GM12878 (cell line): Measurements from ENCODE around the gene TADA3. TPM values are rescaled to one million over a fixed set of nuclear protein-coding genes. Genes with fewer than 3 reads are reported as not detected.

Experiments
- BMI1 ChIP-seq: fragments of 450-650 bp; IDR thresholded peaks from 2 replicates; pipeline ENCODE4 v1.6.1; 2016; ENCODE audit warnings: mild to moderate bottlenecking, moderate library complexity, borderline replicate concordance
- DPF2 ChIP-seq: fragments of 450-650 bp; IDR thresholded peaks from 2 replicates; pipeline ENCODE4 v1.6.1; 2017; ENCODE audit warnings: mild to moderate bottlenecking
- FOXK2 ChIP-seq: fragments of 450-650 bp; IDR thresholded peaks from 2 replicates; pipeline ENCODE4 v1.6.1; 2017; ENCODE audit warnings: mild to moderate bottlenecking, moderate library complexity
- HDAC6 ChIP-seq: fragments of 200-600 bp; sonication (generic); IDR thresholded peaks from one replicate; pipeline ENCODE4 v1.8.0; 2017; ENCODE audit warnings: antibody characterized with exemption; ENCODE audit not compliant: unreplicated experiment
- KAT2A ChIP-seq: conservative IDR thresholded peaks from 2 replicates; pipeline ENCODE4 v1.6.1; 2011; ENCODE audit warnings: low read depth, low read length; ENCODE audit not compliant: control insufficient read depth
- NFXL1 ChIP-seq: fragments of 450-650 bp; IDR thresholded peaks from 2 replicates; pipeline ENCODE4 v1.6.1; 2017; ENCODE audit warnings: antibody characterized with exemption, mild to moderate bottlenecking, borderline replicate concordance
- NRF1 ChIP-seq: conservative IDR thresholded peaks from 2 replicates; pipeline ENCODE4 v1.6.1; 2011; ENCODE audit warnings: mild to moderate bottlenecking, low read depth, low read length, improper control_type of control experiment
- POLR2AphosphoS5 ChIP-seq: IDR thresholded peaks from 2 replicates; pipeline ENCODE4 v1.6.1; 2011; ENCODE audit warnings: mild to moderate bottlenecking, low read length, inconsistent platforms
- RAD51 ChIP-seq: fragments of 450-650 bp; IDR thresholded peaks from 2 replicates; pipeline ENCODE4 v1.6.1; 2016; ENCODE audit warnings: moderate library complexity, mild to moderate bottlenecking, inconsistent platforms
- SIX5 ChIP-seq: IDR thresholded peaks from 2 replicates; pipeline ENCODE4 v1.6.1; 2011; ENCODE audit warnings: mild to moderate bottlenecking, low read depth, low read length, moderate library complexity; ENCODE audit not compliant: severe bottlenecking
- SPI1 ChIP-seq: IDR thresholded peaks from 2 replicates; pipeline ENCODE4 v1.6.1; 2011; ENCODE audit warnings: low read depth, mild to moderate bottlenecking, low read length, moderate library complexity, borderline replicate concordance; ENCODE audit not compliant: insufficient read depth
- STAT1 ChIP-seq: fragments of 450-650 bp; conservative IDR thresholded peaks from 2 replicates; pipeline ENCODE4 v1.6.1; 2014; ENCODE audit warnings: antibody characterized with exemption, mild to moderate bottlenecking
- SUPT20H ChIP-seq: IDR thresholded peaks from 2 replicates; pipeline ENCODE4 v1.6.1; 2011; ENCODE audit warnings: low read depth, mild to moderate bottlenecking, low read length, moderate library complexity, borderline replicate concordance; ENCODE audit not compliant: control insufficient read depth
- TCF7 ChIP-seq: IDR thresholded peaks from 2 replicates; pipeline ENCODE4 v1.6.1; 2014; ENCODE audit warnings: antibody characterized with exemption, borderline replicate concordance
- WRNIP1 ChIP-seq: IDR thresholded peaks from 2 replicates; pipeline ENCODE4 v1.6.1; 2011; ENCODE audit warnings: low read depth, low read length, improper control_type of control experiment, borderline replicate concordance
- ZNF24 ChIP-seq: fragments of 450-650 bp; IDR thresholded peaks from 2 replicates; pipeline ENCODE4 v1.6.1; 2017; ENCODE audit warnings: antibody characterized with exemption, mild to moderate bottlenecking
- ZSCAN29 ChIP-seq: fragments of 450-650 bp; IDR thresholded peaks from 2 replicates; pipeline ENCODE4 v1.6.1; 2017; ENCODE audit warnings: mild to moderate bottlenecking, moderate library complexity
- polyA plus RNA-seq, 11 experiments: library from polyadenylated mRNA; depleted of rRNA in 4 of 11; unstranded in 6 of 11; stranded (reverse) in 5 of 11; fragments of >200 nt; fragmentation: Nextera tagmentation in 4 of 11; fragmentation: Illumina TruSeq in 1 of 11; extraction: Ambion mirVana in 4 of 11; extraction: Trizol in 1 of 11; gene quantifications; 1 replicate in 1 of 11; 2 replicates in 10 of 11; pipeline versions ENCODE4 v1.2.1 to v1.2.3, GENCODE V29; 2011 to 2016; ENCODE audit warnings: inconsistent platforms in 2 of 11, missing spikeins in 2 of 11, low read depth in 1 of 11
- total RNA-seq, 4 experiments: library from RNA; depleted of rRNA in 3 of 4; stranded (reverse); fragments of >200 nt in 3 of 4; fragmentation: Illumina TruSeq in 1 of 4; extraction: Trizol in 1 of 4; gene quantifications; 2 replicates each; pipeline versions ENCODE4 v1.2.1 to v1.2.3, GENCODE V29; 2013 to 2021
- TF ChIP-seq, protein P1 (sequence below): fragments of 450-650 bp; IDR thresholded peaks from 2 replicates; pipeline ENCODE4 v1.6.1; 2017; ENCODE audit warnings: mild to moderate bottlenecking, moderate library complexity
- TF ChIP-seq, protein P2 (sequence below), 3 experiments: IDR thresholded peaks in 2 of 3; conservative IDR thresholded peaks in 1 of 3; 2 replicates each; pipeline ENCODE4 v1.5.1; 2011; ENCODE audit warnings: low read depth in 3 of 3, low read length in 3 of 3, mild to moderate bottlenecking in 3 of 3, control low read depth in 2 of 3, moderate library complexity in 2 of 3, inconsistent platforms in 1 of 3, mixed read lengths in 1 of 3; ENCODE audit not compliant: control insufficient read depth in 2 of 3, insufficient read depth in 1 of 3; ENCODE audit errors: extremely low read depth in 1 of 3
- TF ChIP-seq, protein P3 (sequence below): fragments of 450-650 bp; IDR thresholded peaks from 2 replicates; pipeline ENCODE4 v1.6.1; 2014; ENCODE audit warnings: mild to moderate bottlenecking

Gene TADA3
- total and polyA plus RNA-seq, 10 of the 15 experiments (the other 5 are each of a cell fraction or from before 2014, with no cell fraction given), result 2.6 to 71.2 (median 51.0) TPM

DNA sequence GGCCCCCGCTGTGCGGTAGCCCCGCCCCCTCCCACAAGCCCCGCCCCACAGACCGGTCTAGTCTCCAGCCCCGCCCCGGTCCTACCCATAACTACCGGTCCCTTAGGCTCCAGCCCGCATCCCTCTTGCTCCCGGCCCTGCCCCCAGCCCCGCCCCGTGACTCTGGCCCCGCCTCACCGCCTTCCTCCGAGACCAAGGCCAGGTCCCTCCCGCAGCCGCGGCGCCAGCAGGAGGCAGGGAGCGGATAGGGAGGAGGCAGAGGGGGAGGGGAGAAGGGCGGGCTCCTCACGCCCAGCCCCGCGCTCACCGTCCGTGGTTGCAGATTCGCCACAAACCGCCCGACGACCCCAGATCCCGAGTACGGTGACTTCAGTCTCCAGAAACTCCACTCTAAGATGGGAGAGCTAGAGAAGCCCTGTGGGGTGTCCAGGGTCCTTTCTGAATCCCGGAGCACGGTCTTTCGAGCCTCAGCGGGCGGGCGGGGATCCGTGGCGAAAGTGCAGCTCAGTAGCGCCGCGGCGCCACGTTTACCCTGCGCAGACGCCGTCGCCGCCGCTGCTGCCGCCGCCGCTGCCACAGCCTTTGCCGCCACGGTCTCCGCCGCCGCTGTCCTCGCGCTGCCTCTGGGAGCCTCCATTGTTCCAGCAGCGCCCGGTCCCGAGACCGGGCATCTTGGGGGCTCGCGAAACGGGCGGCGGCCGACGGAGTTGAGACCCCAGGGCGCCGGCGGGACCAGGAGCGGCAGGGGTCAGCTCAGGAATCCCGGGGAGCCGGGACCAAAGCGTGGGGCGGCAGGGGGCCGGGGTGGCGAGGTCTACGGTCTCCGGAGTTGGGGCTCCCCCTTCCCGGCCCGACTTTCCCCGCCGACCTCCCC lies 60.8 kb downstream of the TADA3 start, which contains the start of gene BRPF1 (continued):
- no peak for TF ChIP-seq ZSCAN29
- TF ChIP-seq RAD51, result no peak
- no peak for TF ChIP-seq TCF7
- TF ChIP-seq NRF1, result peak; percentile 11; the same call in 1 of the 2 replicates
- no peak for TF ChIP-seq WRNIP1
- TF ChIP-seq, protein P1, sequence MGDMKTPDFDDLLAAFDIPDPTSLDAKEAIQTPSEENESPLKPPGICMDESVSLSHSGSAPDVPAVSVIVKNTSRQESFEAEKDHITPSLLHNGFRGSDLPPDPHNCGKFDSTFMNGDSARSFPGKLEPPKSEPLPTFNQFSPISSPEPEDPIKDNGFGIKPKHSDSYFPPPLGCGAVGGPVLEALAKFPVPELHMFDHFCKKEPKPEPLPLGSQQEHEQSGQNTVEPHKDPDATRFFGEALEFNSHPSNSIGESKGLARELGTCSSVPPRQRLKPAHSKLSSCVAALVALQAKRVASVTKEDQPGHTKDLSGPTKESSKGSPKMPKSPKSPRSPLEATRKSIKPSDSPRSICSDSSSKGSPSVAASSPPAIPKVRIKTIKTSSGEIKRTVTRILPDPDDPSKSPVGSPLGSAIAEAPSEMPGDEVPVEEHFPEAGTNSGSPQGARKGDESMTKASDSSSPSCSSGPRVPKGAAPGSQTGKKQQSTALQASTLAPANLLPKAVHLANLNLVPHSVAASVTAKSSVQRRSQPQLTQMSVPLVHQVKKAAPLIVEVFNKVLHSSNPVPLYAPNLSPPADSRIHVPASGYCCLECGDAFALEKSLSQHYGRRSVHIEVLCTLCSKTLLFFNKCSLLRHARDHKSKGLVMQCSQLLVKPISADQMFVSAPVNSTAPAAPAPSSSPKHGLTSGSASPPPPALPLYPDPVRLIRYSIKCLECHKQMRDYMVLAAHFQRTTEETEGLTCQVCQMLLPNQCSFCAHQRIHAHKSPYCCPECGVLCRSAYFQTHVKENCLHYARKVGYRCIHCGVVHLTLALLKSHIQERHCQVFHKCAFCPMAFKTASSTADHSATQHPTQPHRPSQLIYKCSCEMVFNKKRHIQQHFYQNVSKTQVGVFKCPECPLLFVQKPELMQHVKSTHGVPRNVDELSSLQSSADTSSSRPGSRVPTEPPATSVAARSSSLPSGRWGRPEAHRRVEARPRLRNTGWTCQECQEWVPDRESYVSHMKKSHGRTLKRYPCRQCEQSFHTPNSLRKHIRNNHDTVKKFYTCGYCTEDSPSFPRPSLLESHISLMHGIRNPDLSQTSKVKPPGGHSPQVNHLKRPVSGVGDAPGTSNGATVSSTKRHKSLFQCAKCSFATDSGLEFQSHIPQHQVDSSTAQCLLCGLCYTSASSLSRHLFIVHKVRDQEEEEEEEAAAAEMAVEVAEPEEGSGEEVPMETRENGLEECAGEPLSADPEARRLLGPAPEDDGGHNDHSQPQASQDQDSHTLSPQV, result no peak
- peak; percentile 53; the same call in 1 of the 2 replicates for TF ChIP-seq FOXK2
- TF ChIP-seq BMI1, result no peak
- no peak for TF ChIP-seq SIX5
- peak; percentile 76 for TF ChIP-seq DPF2
- TF ChIP-seq POLR2AphosphoS5, result peak; percentile 82
- TF ChIP-seq KAT2A, result no peak
- no peak for TF ChIP-seq HDAC6
- TF ChIP-seq, protein P2, sequence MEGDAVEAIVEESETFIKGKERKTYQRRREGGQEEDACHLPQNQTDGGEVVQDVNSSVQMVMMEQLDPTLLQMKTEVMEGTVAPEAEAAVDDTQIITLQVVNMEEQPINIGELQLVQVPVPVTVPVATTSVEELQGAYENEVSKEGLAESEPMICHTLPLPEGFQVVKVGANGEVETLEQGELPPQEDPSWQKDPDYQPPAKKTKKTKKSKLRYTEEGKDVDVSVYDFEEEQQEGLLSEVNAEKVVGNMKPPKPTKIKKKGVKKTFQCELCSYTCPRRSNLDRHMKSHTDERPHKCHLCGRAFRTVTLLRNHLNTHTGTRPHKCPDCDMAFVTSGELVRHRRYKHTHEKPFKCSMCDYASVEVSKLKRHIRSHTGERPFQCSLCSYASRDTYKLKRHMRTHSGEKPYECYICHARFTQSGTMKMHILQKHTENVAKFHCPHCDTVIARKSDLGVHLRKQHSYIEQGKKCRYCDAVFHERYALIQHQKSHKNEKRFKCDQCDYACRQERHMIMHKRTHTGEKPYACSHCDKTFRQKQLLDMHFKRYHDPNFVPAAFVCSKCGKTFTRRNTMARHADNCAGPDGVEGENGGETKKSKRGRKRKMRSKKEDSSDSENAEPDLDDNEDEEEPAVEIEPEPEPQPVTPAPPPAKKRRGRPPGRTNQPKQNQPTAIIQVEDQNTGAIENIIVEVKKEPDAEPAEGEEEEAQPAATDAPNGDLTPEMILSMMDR (IDR thresholded peaks at IDR 0.05 in 2 of 3, conservative IDR thresholded peaks at IDR 0.05 in 1 of 3; ENCODE audit: control insufficient read depth in 2 of 3, extremely low read depth in 1 of 3, insufficient read depth in 1 of 3, low read depth in 3 of 3, low read length in 3 of 3), result no peak
- TF ChIP-seq STAT1, result peak; percentile 78; the same call in 1 of the 2 replicates
- TF ChIP-seq NFXL1, result no peak
- TF ChIP-seq, protein P3, sequence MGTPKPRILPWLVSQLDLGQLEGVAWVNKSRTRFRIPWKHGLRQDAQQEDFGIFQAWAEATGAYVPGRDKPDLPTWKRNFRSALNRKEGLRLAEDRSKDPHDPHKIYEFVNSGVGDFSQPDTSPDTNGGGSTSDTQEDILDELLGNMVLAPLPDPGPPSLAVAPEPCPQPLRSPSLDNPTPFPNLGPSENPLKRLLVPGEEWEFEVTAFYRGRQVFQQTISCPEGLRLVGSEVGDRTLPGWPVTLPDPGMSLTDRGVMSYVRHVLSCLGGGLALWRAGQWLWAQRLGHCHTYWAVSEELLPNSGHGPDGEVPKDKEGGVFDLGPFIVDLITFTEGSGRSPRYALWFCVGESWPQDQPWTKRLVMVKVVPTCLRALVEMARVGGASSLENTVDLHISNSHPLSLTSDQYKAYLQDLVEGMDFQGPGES, result no peak
- TF ChIP-seq SPI1, result no peak
- no peak for TF ChIP-seq SUPT20H
- no peak for TF ChIP-seq ZNF24
